ENCODE data around the gene KLHL3.

Gene KLHL3

DNA sequence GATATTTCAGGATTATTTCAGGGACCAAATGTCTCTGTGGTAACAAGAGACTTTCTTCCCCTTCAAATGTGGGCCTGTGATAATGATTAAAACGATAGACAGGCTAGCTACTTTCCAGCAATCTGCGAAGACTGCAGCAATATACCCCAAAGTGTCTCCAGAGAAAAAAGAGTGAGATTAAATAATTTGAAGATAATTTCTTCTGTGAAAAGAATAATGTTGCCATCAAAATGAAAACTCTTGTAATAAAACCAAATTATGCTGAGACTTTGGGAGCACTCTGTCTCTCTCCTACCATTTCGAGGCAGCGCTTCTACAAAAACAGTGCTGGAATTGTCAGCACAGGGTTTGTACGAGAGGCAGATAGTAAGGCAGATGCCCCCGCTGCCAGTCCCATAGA, 132.5 kb downstream of the KLHL3 start:
- H3K4me1 ChIP-seq (ENCODE audit: control insufficient read depth, low read depth, low read length): peaks cover 5% of the 10 kb centered on the region
- no peaks in the 10 kb centered on the region for H3K27me3 ChIP-seq (ENCODE audit: control insufficient read depth, insufficient read depth, low read length)
- H3K9ac ChIP-seq (ENCODE audit: low read length): no peak overlapping the region
- H3K36me3 ChIP-seq (ENCODE audit: control insufficient read depth, low read depth, low read length): no peaks in the 10 kb centered on the region
- H3K27ac ChIP-seq (ENCODE audit: low read length): no peak overlapping the region
- no peak overlapping the region for H3K4me3 ChIP-seq (ENCODE audit: low read length)
- H3K9me3 ChIP-seq (ENCODE audit: control insufficient read depth, low read depth, low read length): no peaks in the 10 kb centered on the region

DNA sequence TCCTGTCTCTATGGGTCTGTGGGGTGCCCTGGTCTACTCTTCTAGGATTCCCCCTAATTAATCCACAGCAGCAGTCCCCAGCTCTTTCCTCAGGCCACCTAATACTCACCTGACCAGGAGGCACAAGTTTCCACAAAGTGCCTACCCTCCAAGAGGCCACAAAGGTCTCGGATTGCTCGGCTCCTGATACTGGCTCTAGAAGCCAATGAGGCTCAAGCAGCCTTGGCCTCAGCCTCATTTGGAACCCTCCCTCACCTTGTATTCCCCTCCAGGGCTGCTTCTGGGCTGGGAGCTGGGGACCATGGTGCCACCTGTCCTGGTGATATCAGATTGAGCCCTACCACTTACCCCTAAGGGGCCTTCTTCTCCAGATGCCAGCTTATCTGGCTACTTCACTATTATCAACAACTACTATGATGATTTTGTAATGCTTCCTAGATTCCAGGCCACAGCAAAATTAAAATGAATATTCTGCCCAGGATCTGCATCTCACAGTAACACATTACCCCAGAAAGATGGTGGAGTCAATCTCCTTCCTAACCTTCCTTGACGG, 133.1 kb downstream of the KLHL3 start:
- H3K4me3 ChIP-seq (ENCODE audit: low read length): no peak overlapping the region
- H3K9ac ChIP-seq (ENCODE audit: low read length): no peak overlapping the region
- no peak overlapping the region for H3K27ac ChIP-seq (ENCODE audit: low read length)
- H3K27me3 ChIP-seq (ENCODE audit: control insufficient read depth, insufficient read depth, low read length): no peaks in the 10 kb centered on the region
- H3K9me3 ChIP-seq (ENCODE audit: control insufficient read depth, low read depth, low read length): no peaks in the 10 kb centered on the region
- H3K36me3 ChIP-seq (ENCODE audit: control insufficient read depth, low read depth, low read length): no peaks in the 10 kb centered on the region
- peaks cover 5% of the 10 kb centered on the region for H3K4me1 ChIP-seq (ENCODE audit: control insufficient read depth, low read depth, low read length)

DNA sequence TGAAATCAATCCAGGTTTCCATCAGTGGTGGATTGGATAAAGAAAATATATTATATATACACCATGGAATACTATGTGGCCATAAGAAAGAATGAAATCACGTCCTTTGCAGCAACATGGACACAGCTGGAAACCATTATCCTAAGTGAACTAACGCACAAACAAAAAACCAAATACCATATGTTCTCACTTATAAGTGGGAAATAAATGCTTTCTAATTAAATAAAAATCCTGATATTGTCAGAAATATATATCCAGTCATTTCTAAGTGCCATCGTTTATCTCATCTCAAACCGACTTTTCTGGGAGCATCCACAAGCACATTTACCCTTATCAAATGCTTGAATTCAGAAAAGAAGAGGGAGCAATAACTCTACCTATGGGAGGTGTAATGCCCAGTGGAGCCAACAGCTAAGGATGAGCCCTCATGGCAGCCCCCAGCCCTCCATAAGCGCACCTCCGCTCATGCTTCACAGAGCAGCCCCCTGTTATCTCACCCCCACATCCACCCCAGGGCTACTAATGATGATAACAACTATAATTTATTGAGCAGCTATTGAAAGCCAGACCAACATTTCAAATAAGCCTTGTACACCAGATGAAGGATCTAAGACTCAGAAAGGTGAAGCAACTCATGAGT, 135.0 kb downstream of the KLHL3 start:
- H3K27me3 ChIP-seq (ENCODE audit: control insufficient read depth, insufficient read depth, low read length): no peaks in the 10 kb centered on the region
- H3K9ac ChIP-seq (ENCODE audit: low read length): no peak overlapping the region
- no peak overlapping the region for H3K4me3 ChIP-seq (ENCODE audit: low read length)
- H3K9me3 ChIP-seq (ENCODE audit: control insufficient read depth, low read depth, low read length): no peaks in the 10 kb centered on the region
- H3K36me3 ChIP-seq (ENCODE audit: control insufficient read depth, low read depth, low read length): no peaks in the 10 kb centered on the region
- no peak overlapping the region for H3K27ac ChIP-seq (ENCODE audit: low read length)
- H3K4me1 ChIP-seq (ENCODE audit: control insufficient read depth, low read depth, low read length): peaks cover 5% of the 10 kb centered on the region

GRCh38 chr5:137599457-137599856, 136.4 kb downstream of the KLHL3 start:
- H3K4me1 ChIP-seq (ENCODE audit: control insufficient read depth, low read depth, low read length): no peaks in the 10 kb centered on the region
- H3K9me3 ChIP-seq (ENCODE audit: control insufficient read depth, low read depth, low read length): no peaks in the 10 kb centered on the region
- no peaks in the 10 kb centered on the region for H3K36me3 ChIP-seq (ENCODE audit: control insufficient read depth, low read depth, low read length)
- H3K4me3 ChIP-seq (ENCODE audit: low read length): no peak overlapping the region
- H3K27me3 ChIP-seq (ENCODE audit: control insufficient read depth, insufficient read depth, low read length): no peaks in the 10 kb centered on the region
- no peak overlapping the region for H3K9ac ChIP-seq (ENCODE audit: low read length)
- no peak overlapping the region for H3K27ac ChIP-seq (ENCODE audit: low read length)

DNA sequence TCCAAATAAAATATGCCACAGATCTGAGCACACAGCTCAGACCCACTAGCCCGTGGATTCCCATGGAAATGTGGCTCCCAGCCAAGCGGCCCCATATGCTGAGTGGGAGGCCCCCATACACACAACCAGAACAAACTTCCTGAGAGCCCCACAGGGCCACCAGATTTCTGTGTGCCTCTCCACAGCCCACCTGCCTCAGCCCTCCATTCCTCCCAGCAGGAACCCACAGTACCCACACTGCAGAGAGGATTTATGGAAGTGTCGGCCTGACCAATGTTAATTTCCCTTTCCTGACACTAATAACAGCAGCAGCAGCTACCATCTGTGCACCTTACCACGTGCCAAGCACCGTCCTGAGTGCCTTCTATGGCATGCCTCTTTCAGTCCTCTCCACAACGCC, 137.5 kb downstream of the KLHL3 start:
- Histone ChIP-seq H3K4me3 (ENCODE audit: low read length) (no peak overlapping the region), H3K9me3 (ENCODE audit: control insufficient read depth, low read depth, low read length) (no peaks in the 10 kb centered on the region), H3K27me3 (ENCODE audit: control insufficient read depth, insufficient read depth, low read length) (no peaks in the 10 kb centered on the region), H3K9ac (ENCODE audit: low read length) (no peak overlapping the region), H3K4me1 (ENCODE audit: control insufficient read depth, low read depth, low read length) (no peaks in the 10 kb centered on the region), H3K27ac (ENCODE audit: low read length) (no peak overlapping the region), H3K36me3 (ENCODE audit: control insufficient read depth, low read depth, low read length) (no peaks in the 10 kb centered on the region)

DNA sequence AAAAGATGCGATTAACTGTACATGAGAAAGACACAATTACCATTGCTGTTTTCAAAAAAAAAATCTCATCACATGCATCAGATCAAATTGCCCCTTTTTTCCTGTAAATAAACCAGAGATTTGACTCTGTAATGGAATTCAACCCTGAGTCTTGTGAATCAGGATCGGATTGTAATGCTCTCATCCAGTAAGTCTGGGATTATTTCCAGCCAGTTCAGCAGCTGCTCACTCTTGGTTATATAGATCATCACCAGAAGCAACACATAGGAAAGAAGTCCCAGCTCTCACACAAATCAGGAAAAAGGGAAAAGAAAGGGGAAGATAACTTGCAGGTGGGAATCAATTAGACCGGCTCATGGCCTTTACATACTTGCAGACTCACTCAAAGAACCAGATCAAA, 138.9 kb downstream of the KLHL3 start:
- no peak overlapping the region for H3K9ac ChIP-seq (ENCODE audit: low read length)
- no peaks in the 10 kb centered on the region for H3K4me1 ChIP-seq (ENCODE audit: control insufficient read depth, low read depth, low read length)
- H3K9me3 ChIP-seq (ENCODE audit: control insufficient read depth, low read depth, low read length): peaks cover 3% of the 10 kb centered on the region
- no peak overlapping the region for H3K4me3 ChIP-seq (ENCODE audit: low read length)
- no peaks in the 10 kb centered on the region for H3K36me3 ChIP-seq (ENCODE audit: control insufficient read depth, low read depth, low read length)
- H3K27ac ChIP-seq (ENCODE audit: low read length): no peak overlapping the region
- H3K27me3 ChIP-seq (ENCODE audit: control insufficient read depth, insufficient read depth, low read length): no peaks in the 10 kb centered on the region

DNA sequence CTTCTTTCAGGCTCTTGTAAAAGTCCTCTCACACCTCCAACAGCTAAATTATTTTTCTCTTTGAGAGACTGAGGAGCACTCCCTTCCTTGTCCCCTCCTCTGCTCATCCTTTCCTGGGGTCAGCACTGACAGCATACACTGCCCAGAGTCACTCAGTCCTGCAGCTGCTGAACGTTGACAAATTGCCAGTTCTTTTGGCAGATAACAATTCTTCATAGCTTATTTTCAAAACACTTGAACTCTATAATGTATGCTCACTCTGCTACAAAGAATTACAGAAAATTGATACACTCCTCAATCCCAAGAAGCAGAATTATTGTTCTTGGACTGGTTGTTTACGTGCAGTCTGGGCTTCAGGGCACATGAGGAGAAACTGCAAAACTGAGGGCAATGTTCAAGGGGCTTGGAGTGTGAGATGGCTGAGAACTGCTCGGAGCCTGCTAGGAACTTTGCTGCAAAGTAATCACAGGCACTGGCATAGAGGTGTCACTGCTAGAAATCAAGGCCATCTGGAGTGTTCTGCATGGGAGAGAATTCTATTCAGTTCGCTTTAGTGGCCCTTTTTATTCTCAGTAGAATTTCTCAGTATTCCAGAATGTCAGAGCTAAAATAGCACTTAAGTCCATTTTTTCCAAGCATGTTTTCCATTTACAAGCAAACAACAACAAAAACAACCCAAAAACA, 140.4 kb downstream of the KLHL3 start:
- peaks cover 4% of the 10 kb centered on the region for H3K9me3 ChIP-seq (ENCODE audit: control insufficient read depth, low read depth, low read length)
- no peaks in the 10 kb centered on the region for H3K36me3 ChIP-seq (ENCODE audit: control insufficient read depth, low read depth, low read length)
- H3K27ac ChIP-seq (ENCODE audit: low read length): no peak overlapping the region
- H3K4me1 ChIP-seq (ENCODE audit: control insufficient read depth, low read depth, low read length): no peaks in the 10 kb centered on the region
- no peaks in the 10 kb centered on the region for H3K27me3 ChIP-seq (ENCODE audit: control insufficient read depth, insufficient read depth, low read length)
- no peak overlapping the region for H3K4me3 ChIP-seq (ENCODE audit: low read length)
- H3K9ac ChIP-seq (ENCODE audit: low read length): no peak overlapping the region

GRCh38 chr5:137594717-137595116, 141.2 kb downstream of the KLHL3 start:
- no peak overlapping the region for H3K4me3 ChIP-seq (ENCODE audit: low read length)
- H3K27ac ChIP-seq (ENCODE audit: low read length): no peak overlapping the region
- no peak overlapping the region for H3K9ac ChIP-seq (ENCODE audit: low read length)
- H3K27me3 ChIP-seq (ENCODE audit: control insufficient read depth, insufficient read depth, low read length): no peaks in the 10 kb centered on the region
- no peaks in the 10 kb centered on the region for H3K36me3 ChIP-seq (ENCODE audit: control insufficient read depth, low read depth, low read length)
- H3K4me1 ChIP-seq (ENCODE audit: control insufficient read depth, low read depth, low read length): no peaks in the 10 kb centered on the region
- peaks cover 4% of the 10 kb centered on the region for H3K9me3 ChIP-seq (ENCODE audit: control insufficient read depth, low read depth, low read length)

GRCh38 chr5:137592317-137592716, 143.6 kb downstream of the KLHL3 start:
- Histone ChIP-seq H3K9me3 (ENCODE audit: control insufficient read depth, low read depth, low read length) (peaks cover 4% of the 10 kb centered on the region), H3K4me1 (ENCODE audit: control insufficient read depth, low read depth, low read length) (no peaks in the 10 kb centered on the region), H3K9ac (ENCODE audit: low read length) (no peak overlapping the region)

GRCh38 chr5:137589185-137589584, 146.7 kb downstream of the KLHL3 start:
- H3K4me3 ChIP-seq (ENCODE audit: low read length): no peak overlapping the region
- no peak overlapping the region for H3K27ac ChIP-seq (ENCODE audit: low read length)
- H3K27me3 ChIP-seq (ENCODE audit: control insufficient read depth, insufficient read depth, low read length): no peaks in the 10 kb centered on the region
- H3K9ac ChIP-seq (ENCODE audit: low read length): no peak overlapping the region
- H3K9me3 ChIP-seq (ENCODE audit: control insufficient read depth, low read depth, low read length): peaks cover 9% of the 10 kb centered on the region
- H3K36me3 ChIP-seq (ENCODE audit: control insufficient read depth, low read depth, low read length): no peaks in the 10 kb centered on the region
- H3K4me1 ChIP-seq (ENCODE audit: control insufficient read depth, low read depth, low read length): no peaks in the 10 kb centered on the region

More at GRCh38 chr5:137592317-137592716, 143.6 kb downstream of the KLHL3 start:
- no peak overlapping the region for H3K27ac ChIP-seq (ENCODE audit: low read length)
- no peak overlapping the region for H3K4me3 ChIP-seq (ENCODE audit: low read length)
- no peaks in the 10 kb centered on the region for H3K27me3 ChIP-seq (ENCODE audit: control insufficient read depth, insufficient read depth, low read length)
- no peaks in the 10 kb centered on the region for H3K36me3 ChIP-seq (ENCODE audit: control insufficient read depth, low read depth, low read length)

DNA sequence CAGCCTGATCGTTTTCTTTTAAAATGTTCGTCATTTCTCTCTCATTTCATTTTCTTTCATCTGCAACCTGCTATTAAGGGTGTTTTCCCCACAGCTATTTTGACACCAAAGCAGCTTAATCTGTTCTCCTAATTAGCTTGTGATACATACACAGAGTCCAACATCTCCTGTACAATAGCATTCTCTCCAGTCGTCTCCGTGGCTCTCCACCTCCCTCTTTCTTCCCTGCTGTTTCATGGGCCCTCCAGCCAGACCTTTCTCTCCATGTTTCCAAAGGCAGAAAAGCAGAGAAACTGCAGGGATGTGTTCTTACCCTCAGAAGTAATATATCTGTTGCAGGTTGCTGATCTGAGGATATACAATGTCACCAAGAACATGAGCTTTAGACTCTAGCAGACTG, 148.0 kb downstream of the KLHL3 start:
- H3K27ac ChIP-seq (ENCODE audit: low read length): no peak overlapping the region
- no peak overlapping the region for H3K9ac ChIP-seq (ENCODE audit: low read length)
- no peaks in the 10 kb centered on the region for H3K27me3 ChIP-seq (ENCODE audit: control insufficient read depth, insufficient read depth, low read length)
- no peaks in the 10 kb centered on the region for H3K36me3 ChIP-seq (ENCODE audit: control insufficient read depth, low read depth, low read length)
- H3K4me1 ChIP-seq (ENCODE audit: control insufficient read depth, low read depth, low read length): no peaks in the 10 kb centered on the region
- H3K4me3 ChIP-seq (ENCODE audit: low read length): no peak overlapping the region
- H3K9me3 ChIP-seq (ENCODE audit: control insufficient read depth, low read depth, low read length): peaks cover 9% of the 10 kb centered on the region

DNA sequence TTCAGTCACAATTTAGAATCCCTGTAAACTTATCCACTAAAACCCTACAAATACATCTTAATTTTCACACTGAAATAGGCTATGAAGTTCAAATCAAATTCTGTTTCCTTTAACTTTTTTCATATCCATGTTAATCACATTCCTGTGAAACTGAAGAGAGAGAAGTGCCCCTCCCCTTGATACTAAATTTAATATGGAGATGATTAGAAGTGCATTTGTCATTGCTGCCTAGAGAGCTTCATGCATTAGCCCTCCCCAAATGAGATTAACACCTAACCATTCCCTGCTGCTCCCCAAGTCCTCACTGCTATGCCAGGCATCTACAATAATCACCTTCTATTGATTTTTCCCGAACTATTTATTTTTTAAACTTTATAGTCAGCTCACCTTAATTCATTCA, 151.6 kb downstream of the KLHL3 start:
- Histone ChIP-seq H3K27ac (ENCODE audit: low read length) (no peak overlapping the region), H3K9me3 (ENCODE audit: control insufficient read depth, low read depth, low read length) (peaks cover 5% of the 10 kb centered on the region), H3K9ac (ENCODE audit: low read length) (no peak overlapping the region), H3K27me3 (ENCODE audit: control insufficient read depth, insufficient read depth, low read length) (no peaks in the 10 kb centered on the region), H3K36me3 (ENCODE audit: control insufficient read depth, low read depth, low read length) (no peaks in the 10 kb centered on the region), H3K4me1 (ENCODE audit: control insufficient read depth, low read depth, low read length) (no peaks in the 10 kb centered on the region), H3K4me3 (ENCODE audit: low read length) (no peak overlapping the region)

Measured in iPS-18a (cell line).